ENCODE data around the gene SSTR1. TPM values are rescaled to one million over a fixed set of nuclear protein-coding genes. Genes with fewer than 3 reads are reported as not detected.

Gene SSTR1
- total RNA-seq, 2 experiments from 2014 or later = not detected

DNA sequence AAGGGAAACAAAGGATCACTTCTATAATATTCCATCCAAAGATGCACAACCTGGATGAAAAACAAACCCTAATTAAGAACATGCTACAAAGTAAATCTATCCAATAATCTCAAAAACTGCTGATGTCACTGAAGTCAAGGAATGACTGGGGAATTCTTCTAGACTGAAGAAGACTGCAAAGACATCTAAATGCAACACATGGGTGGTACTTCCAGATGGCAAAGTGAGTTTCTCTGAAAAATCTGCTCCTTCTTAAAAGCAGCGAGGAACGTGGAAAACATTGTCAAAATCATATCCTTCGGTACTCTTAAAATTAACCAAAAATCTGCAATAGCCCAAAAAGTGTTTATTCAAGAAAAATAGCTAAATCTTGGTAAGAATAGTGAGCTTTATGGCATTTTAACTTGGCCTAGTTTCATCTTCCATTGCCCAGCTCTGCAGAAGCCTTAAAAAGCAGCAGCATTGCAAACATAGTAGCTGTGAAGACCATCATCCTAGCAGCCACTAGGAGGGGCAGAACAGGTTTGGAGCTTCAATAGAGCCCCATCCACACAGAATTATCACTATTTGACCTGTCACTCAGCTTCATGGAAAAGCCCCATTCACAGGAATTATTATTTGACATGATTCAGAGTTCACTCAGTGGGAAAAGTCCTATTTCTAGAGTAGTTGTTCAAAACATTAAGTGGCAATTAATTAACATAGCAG lies 40.8 kb downstream of the SSTR1 start:
- intact Hi-C loops (cut with micrococcal nuclease) = no loop called here

DNA sequence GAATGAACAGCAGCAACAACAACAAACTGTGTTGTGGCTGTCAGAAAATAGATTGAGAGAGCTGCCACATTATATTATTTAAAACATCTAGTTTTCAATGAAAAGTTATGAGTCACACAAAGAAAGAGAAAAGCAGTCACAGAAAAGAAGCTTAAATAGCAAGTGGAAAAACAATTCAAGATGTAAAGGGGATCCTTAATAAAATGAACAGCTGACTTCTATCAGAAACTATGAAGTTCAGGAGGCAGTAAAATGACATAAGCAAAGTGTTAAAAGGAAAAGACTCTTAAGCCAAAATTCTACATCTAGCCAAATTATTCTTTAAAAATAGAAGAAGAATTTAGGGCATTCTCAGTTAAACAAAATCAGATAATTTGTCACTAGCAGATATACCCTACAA lies 42.6 kb downstream of the SSTR1 start:
- TF ChIP-seq, protein P1, sequence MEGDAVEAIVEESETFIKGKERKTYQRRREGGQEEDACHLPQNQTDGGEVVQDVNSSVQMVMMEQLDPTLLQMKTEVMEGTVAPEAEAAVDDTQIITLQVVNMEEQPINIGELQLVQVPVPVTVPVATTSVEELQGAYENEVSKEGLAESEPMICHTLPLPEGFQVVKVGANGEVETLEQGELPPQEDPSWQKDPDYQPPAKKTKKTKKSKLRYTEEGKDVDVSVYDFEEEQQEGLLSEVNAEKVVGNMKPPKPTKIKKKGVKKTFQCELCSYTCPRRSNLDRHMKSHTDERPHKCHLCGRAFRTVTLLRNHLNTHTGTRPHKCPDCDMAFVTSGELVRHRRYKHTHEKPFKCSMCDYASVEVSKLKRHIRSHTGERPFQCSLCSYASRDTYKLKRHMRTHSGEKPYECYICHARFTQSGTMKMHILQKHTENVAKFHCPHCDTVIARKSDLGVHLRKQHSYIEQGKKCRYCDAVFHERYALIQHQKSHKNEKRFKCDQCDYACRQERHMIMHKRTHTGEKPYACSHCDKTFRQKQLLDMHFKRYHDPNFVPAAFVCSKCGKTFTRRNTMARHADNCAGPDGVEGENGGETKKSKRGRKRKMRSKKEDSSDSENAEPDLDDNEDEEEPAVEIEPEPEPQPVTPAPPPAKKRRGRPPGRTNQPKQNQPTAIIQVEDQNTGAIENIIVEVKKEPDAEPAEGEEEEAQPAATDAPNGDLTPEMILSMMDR (IDR thresholded peaks at IDR 0.05) = no peak
- no peak for ATAC-seq
- Mint-ChIP-seq H3K4me3 (no peak overlapping the region), H3K9me3 (no peaks in the 10 kb centered on the region), H3K36me3 (ENCODE audit: low read depth) (no peaks in the 10 kb centered on the region), H3K27ac (no peak overlapping the region), H3K27me3 (peaks cover 18% of the 10 kb centered on the region), H3K4me1 (ENCODE audit: low read depth) (peaks cover 2% of the 10 kb centered on the region)
- POLR2A ChIA-PET = no interaction called here
- DNase-seq = no peak
- CTCF ChIA-PET = no interaction called here
- intact Hi-C loops (cut with micrococcal nuclease) = no loop called here

More for the DNA sequence above, 40.8 kb downstream of the SSTR1 start:
- Mint-ChIP-seq H3K36me3 (ENCODE audit: low read depth) (no peaks in the 10 kb centered on the region), H3K27ac (no peak overlapping the region), H3K27me3 (peaks cover 6% of the 10 kb centered on the region), H3K9me3 (no peaks in the 10 kb centered on the region), H3K4me1 (ENCODE audit: low read depth) (no peaks in the 10 kb centered on the region), H3K4me3 (no peak overlapping the region)
- CTCF ChIA-PET = no interaction called here
- POLR2A ChIA-PET = no interaction called here
- ATAC-seq (no peak), DNase-seq (no peak)
- TF ChIP-seq, protein P1 (IDR thresholded peaks at IDR 0.05) = no peak

DNA sequence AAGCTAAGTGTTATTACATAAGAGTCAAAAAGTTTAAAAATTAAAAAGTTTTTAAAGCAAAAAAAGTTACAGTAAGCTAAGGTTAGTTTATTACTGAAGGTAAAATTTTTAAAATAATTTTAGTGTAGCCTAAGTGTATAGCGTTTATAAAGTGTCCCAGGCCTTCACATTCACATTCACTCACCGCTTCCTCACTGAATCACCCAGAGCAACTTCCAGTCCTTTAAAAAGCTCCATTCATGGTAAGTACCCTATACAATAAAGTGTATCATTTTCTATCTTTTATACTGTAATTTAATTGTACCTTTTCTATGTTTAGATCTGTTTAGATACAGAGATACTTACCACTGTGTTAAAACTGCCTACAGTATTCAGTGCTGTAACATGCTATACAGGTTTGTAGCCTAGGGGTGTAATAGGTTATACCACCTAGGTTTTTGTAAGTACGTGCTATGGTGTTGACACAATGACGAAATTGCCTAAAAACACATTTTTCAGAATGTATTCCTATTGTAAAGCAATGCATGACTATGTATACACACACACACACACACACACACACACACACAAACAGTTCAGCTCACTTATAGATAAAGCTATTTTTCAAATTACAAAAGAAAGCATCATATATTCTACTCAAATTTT lies 44.5 kb downstream of the SSTR1 start:
- Mint-ChIP-seq H3K4me1 (ENCODE audit: low read depth) (peaks cover 5% of the 10 kb centered on the region), H3K27ac (no peak overlapping the region), H3K36me3 (ENCODE audit: low read depth) (no peaks in the 10 kb centered on the region), H3K27me3 (peaks cover 24% of the 10 kb centered on the region), H3K4me3 (no peak overlapping the region), H3K9me3 (no peaks in the 10 kb centered on the region)
- no peak for DNase-seq
- no peak for ATAC-seq
- intact Hi-C loops (cut with micrococcal nuclease) = no loop called here
- ChIA-PET CTCF (interaction anchor here (0.7 kb wide), 1 partner anchor 276 kb away, joined by 3 read pairs; no protein-coding TSS in a partner anchor), POLR2A (no interaction called here)
- TF ChIP-seq, protein P1 (IDR thresholded peaks at IDR 0.05) = no peak

DNA sequence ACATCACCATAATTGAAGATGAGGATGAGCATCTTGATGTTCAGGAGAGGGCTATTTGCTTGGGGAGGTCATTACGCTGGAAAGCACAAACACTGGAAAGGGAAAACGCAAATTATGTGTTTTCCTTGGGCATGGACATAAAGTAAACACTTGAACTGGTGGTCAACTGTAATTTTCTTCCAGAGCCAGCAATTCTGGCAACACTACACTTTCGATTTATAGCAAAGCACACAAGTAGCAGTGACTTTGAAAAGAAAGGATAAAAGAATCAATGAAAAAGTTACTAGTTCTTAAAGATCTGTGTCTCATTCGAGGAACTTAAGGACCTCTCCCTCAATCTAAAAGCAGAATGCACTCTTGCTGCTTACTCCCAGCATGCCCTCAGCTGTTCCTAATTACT lies 46.0 kb downstream of the SSTR1 start:
- no peaks in the 10 kb centered on the region for H3K9me3 Mint-ChIP-seq
- no peak overlapping the region for H3K27ac Mint-ChIP-seq
- intact Hi-C loops (cut with micrococcal nuclease) = no loop called here
- ChIA-PET CTCF (no interaction called here), POLR2A (no interaction called here)
- H3K27me3 Mint-ChIP-seq = peaks cover 31% of the 10 kb centered on the region
- ATAC-seq = no peak
- no peaks in the 10 kb centered on the region for H3K36me3 Mint-ChIP-seq (ENCODE audit: low read depth)
- peaks cover 5% of the 10 kb centered on the region for H3K4me1 Mint-ChIP-seq (ENCODE audit: low read depth)
- DNase-seq = no peak
- no peak overlapping the region for H3K4me3 Mint-ChIP-seq
- TF ChIP-seq, protein P1 (IDR thresholded peaks at IDR 0.05) = no peak
